Measurements from ENCODE around the gene ZCCHC7. TPM values are rescaled to one million over a fixed set of nuclear protein-coding genes. Genes with fewer than 3 reads are reported as not detected.

Gene ZCCHC7
- total and polyA plus RNA-seq, 2 of the 8 experiments (the other 6 are each of a cell fraction or from before 2014, with no cell fraction given), result 12.2 to 27.5 TPM

DNA sequence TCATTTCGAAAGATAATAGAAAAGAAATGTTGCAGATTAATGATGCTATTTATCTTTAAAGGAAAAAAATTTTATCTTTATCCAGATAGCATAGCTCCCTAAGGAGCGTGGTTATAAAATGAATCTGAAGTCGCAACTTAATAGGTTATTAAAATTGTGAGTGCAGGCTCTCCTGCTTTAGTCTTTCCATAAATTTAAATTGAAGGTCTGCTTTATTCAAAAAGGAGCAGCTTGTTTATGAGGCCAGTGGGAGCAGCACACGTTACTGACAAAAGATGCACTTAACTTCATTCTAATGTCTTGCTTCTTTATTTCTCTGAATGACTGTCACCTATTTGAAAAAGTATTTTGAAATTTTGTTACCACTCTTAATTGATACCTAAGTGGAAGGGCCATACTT lies 95.0 kb downstream of the ZCCHC7 start:
- H3K4me1 ChIP-seq (replicated peaks in 1 of 4; ENCODE audit: control insufficient read depth in 3 of 4, insufficient read depth in 4 of 4, low read length in 3 of 4), result no peaks in the 10 kb centered on the region
- ChIA-PET CTCF (ENCODE audit: partially characterized antibody) (no interaction called here), POLR2A (ENCODE audit: partially characterized antibody) (interaction anchor here (1.2 to 1.5 kb wide), 4 partner anchors 9 to 36 kb away, joined by 3 read pairs; no protein-coding TSS in a partner anchor)
- no peak overlapping the region for H4K91ac ChIP-seq (replicated peaks; ENCODE audit: insufficient read length, low read length)
- no peak overlapping the region for H4K5ac ChIP-seq (ENCODE audit: insufficient read length, low read depth, low read length)
- H3K9ac ChIP-seq (replicated peaks in 1 of 4; ENCODE audit: extremely low read depth in 1 of 4, low read depth in 3 of 4, low read length in 3 of 4), result no peak overlapping the region
- H3K4me2 ChIP-seq (ENCODE audit: insufficient read depth in 1 of 2, low read depth in 2 of 2, low read length in 2 of 2), result no peak overlapping the region
- H3K23ac ChIP-seq (ENCODE audit: insufficient read length), result no peak overlapping the region
- no peaks in the 10 kb centered on the region for H3K23me2 ChIP-seq (ENCODE audit: low read depth, low read length)
- no peak overlapping the region for H4K8ac ChIP-seq (ENCODE audit: extremely low read depth, insufficient read depth, low read length)
- no peaks in the 10 kb centered on the region for H3K9me3 ChIP-seq (ENCODE audit: insufficient read depth in 2 of 2, low read depth in 1 of 2, low read length in 1 of 2)
- H3K79me1 ChIP-seq (ENCODE audit: low read depth, low read length), result no peaks in the 10 kb centered on the region
- no peak overlapping the region for H2AK5ac ChIP-seq (ENCODE audit: low read depth, low read length)
- H3K56ac ChIP-seq (replicated peaks; ENCODE audit: insufficient read length, low read depth, low read length), result no peak overlapping the region
- 82% methylated on average over 4 of the region's 4 CpGs; no CpG with 5 or more reads in 1 of the 2 experiments for WGBS, 2 experiments (ENCODE audit: extremely low coverage in 1 of 2, insufficient coverage in 1 of 2, insufficient read length in 1 of 2, insufficient replicate concordance in 2 of 2, low coverage in 1 of 2, low lambda C conversion rate in 2 of 2, missing lambda C conversion rate in 1 of 2)
- no peak overlapping the region for H3K14ac ChIP-seq (ENCODE audit: insufficient read length)
- no peak overlapping the region for H3K27ac ChIP-seq (ENCODE audit: low read depth, low read length)
- H2BK5ac ChIP-seq (ENCODE audit: low read depth, low read length), result no peak overlapping the region
- H2BK120ac ChIP-seq (replicated peaks; ENCODE audit: low read depth, low read length), result no peak overlapping the region
- H2BK15ac ChIP-seq (ENCODE audit: low read length), result no peak overlapping the region
- no peak for DNase-seq (ENCODE audit: low read depth in 1 of 2, low spot score in 2 of 2)
- no peak overlapping the region for H2AFZ ChIP-seq (ENCODE audit: low read length)
- H2BK12ac ChIP-seq (ENCODE audit: low read depth, low read length), result no peak overlapping the region
- no peak overlapping the region for H3K18ac ChIP-seq (ENCODE audit: extremely low read depth, low read length)
- peaks cover 0 to 8% of the 10 kb centered on the region in 2 experiments; a peak in 1 of 4 replicates for H3K79me2 ChIP-seq (ENCODE audit: control insufficient read depth in 1 of 2, insufficient read depth in 2 of 2, low read length in 2 of 2)
- no peaks in the 10 kb centered on the region for H3K27me3 ChIP-seq (replicated peaks in 1 of 4; ENCODE audit: control insufficient read depth in 3 of 4, extremely low read depth in 1 of 4, insufficient read depth in 3 of 4, low read length in 3 of 4)
- H3K4ac ChIP-seq (replicated peaks; ENCODE audit: insufficient read length, low read depth, low read length), result no peak overlapping the region
- H4K20me1 ChIP-seq (replicated peaks in 1 of 2; ENCODE audit: control insufficient read depth in 1 of 2, insufficient read depth in 2 of 2, low read length in 2 of 2), result no peaks in the 10 kb centered on the region
- no peak for FAIRE-seq
- H2BK20ac ChIP-seq (ENCODE audit: low read length), result no peak overlapping the region
- H3K36me3 ChIP-seq (ENCODE audit: control insufficient read depth in 2 of 4, insufficient read depth in 4 of 4, low read length in 3 of 4), result no peaks in the 10 kb centered on the region
- H3K4me3 ChIP-seq (ENCODE audit: extremely low read depth in 1 of 4, insufficient read depth in 2 of 4, low read depth in 3 of 4, low read length in 4 of 4), result no peak overlapping the region
- TF ChIP-seq SP1 (IDR thresholded peaks at IDR 0.05; ENCODE audit: low read depth, low read length) (no peak), SRF (IDR thresholded peaks at IDR 0.05; ENCODE audit: low read depth, low read length) (no peak), CHD1 (IDR thresholded peaks at IDR 0.05; ENCODE audit: low read depth, low read length) (no peak), POLR2AphosphoS5 (IDR thresholded peaks at IDR 0.05; ENCODE audit: low read depth, low read length) (no peak), RNF2 (IDR thresholded peaks at IDR 0.05; ENCODE audit: borderline replicate concordance, low read depth, low read length, missing control alignments, poor library complexity, severe bottlenecking) (no peak), MAFK (IDR thresholded peaks at IDR 0.05; ENCODE audit: low read depth, low read length) (no peak), EP300 (IDR thresholded peaks at IDR 0.05; ENCODE audit: borderline replicate concordance in 1 of 2, low read depth in 2 of 2, low read length in 2 of 2) (no peak), KDM1A (IDR thresholded peaks at IDR 0.05; ENCODE audit: borderline replicate concordance, low read length) (no peak), TCF12 (IDR thresholded peaks at IDR 0.05; ENCODE audit: low read depth, low read length) (no peak), CBX5 (IDR thresholded peaks at IDR 0.05; ENCODE audit: low read depth, low read length) (no peak)
- TF ChIP-seq, protein P1, sequence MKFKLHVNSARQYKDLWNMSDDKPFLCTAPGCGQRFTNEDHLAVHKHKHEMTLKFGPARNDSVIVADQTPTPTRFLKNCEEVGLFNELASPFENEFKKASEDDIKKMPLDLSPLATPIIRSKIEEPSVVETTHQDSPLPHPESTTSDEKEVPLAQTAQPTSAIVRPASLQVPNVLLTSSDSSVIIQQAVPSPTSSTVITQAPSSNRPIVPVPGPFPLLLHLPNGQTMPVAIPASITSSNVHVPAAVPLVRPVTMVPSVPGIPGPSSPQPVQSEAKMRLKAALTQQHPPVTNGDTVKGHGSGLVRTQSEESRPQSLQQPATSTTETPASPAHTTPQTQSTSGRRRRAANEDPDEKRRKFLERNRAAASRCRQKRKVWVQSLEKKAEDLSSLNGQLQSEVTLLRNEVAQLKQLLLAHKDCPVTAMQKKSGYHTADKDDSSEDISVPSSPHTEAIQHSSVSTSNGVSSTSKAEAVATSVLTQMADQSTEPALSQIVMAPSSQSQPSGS (IDR thresholded peaks at IDR 0.05; ENCODE audit: low read length), result no peak
- TF ChIP-seq, protein P2, sequence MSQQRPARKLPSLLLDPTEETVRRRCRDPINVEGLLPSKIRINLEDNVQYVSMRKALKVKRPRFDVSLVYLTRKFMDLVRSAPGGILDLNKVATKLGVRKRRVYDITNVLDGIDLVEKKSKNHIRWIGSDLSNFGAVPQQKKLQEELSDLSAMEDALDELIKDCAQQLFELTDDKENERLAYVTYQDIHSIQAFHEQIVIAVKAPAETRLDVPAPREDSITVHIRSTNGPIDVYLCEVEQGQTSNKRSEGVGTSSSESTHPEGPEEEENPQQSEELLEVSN (IDR thresholded peaks at IDR 0.05), result no peak
